GM21526 (cell line): ENCODE results near the gene BCKDHA.

Experiments
- ATAC-seq: cut with Tn5 transposase; IDR thresholded peaks from one replicate; pipeline ENCODE4 v1.9.1; 2021; ENCODE audit warnings: moderate library complexity; ENCODE audit not compliant: unreplicated experiment, low FRiP score

Gene BCKDHA

DNA sequence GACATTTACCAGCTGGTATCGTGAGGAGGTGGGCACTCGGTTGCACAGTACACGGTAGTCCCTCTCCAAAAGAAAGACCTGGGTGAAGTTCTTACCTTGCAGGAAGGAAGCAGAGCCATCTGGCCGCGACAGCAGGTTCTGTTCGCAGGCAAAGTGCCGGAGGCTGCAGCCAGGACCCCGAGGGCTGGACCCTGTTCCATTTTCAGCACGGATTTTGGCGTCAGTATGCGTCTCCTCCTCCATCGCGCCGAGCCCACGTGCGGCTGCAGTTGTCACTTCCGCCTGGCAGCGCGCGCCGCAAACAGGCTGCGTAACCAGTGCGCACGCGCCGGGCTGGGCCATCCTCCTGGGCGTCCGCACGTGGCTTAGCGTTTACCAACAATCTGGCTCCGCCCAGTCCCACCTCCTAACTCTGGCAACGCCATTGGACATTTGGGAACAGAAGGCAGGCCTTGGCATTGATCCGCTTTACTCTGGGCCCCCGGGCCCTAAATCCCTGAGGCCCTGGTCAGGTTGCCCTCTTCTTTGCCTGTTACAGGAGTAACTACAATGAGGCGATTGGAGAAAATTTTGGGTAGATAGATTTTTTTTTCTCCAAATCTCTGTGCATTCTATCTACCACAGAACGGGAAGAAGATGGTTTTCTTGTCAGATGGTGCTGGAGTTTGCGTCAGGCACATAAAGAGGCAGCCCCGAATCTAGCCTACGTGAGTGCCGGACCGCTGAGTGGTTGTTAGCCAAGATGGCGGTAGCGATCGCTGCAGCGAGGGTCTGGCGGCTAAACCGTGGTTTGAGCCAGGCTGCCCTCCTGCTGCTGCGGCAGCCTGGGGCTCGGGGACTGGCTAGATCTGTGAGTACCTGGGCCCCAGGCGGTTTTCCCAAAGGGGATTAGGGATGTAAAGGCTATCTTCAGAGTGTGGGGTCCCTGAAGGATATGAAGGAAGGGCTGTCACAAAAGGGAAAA, at the start of gene BCKDHA, which contains the start of gene EXOSC5:
BCKDHA (plus strand) TSS at position 733 of the 964 bp plus-strand sequence; CDS start at position 743, 10 bp downstream.
EXOSC5 (minus strand) TSS at position 274 of the 964 bp plus-strand sequence; CDS start at position 243, 31 bp downstream.
- ATAC-seq = peak; percentile 73

DNA sequence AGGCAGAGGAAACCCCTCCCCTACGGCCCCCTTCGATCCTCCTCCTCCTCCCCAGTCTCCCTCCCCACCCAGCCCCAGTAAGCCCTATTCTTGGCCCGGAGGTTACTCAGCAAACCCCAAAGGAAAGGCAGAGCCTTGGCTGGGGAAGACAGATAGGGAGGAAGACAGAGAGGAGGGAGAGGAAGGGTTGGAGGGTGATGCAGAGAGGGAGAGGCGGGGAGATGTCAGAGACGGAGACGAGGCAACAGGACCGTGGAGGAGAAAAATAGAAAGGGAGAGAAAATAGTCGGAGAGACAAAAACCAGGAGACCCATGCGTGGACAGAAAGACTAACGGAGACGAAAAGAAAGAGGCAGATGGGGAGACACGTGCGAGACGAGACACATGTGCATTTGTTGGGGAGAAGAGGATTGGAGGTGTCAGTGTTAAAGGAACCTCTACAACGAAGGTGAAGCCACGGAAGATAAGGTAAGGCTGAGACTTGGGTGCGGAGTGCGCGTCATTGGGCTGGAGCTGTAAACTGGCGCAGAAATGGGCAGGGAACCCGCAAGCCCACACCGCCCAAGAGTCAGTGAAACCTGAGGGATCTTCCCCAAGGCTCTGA, 46.8 kb upstream of the BCKDHA start:
- no peak for ATAC-seq

GRCh38 chr19:41351339-41352245, 46.0 kb upstream of the BCKDHA start:
- no peak for ATAC-seq

- no peak for ATAC-seq
Observed at GRCh38 chr19:41352279-41352608, 45.4 kb upstream of the BCKDHA start.

- ATAC-seq = no peak
Observed at GRCh38 chr19:41352609-41353465, 44.8 kb upstream of the BCKDHA start.

GRCh38 chr19:41353466-41354342, 43.9 kb upstream of the BCKDHA start, which contains the start of gene TGFB1:
Gene TGFB1 (minus strand): TSS chr19:41353922. CDS start chr19:41353044, 878 bp downstream.
- peak; percentile 32 for ATAC-seq

DNA sequence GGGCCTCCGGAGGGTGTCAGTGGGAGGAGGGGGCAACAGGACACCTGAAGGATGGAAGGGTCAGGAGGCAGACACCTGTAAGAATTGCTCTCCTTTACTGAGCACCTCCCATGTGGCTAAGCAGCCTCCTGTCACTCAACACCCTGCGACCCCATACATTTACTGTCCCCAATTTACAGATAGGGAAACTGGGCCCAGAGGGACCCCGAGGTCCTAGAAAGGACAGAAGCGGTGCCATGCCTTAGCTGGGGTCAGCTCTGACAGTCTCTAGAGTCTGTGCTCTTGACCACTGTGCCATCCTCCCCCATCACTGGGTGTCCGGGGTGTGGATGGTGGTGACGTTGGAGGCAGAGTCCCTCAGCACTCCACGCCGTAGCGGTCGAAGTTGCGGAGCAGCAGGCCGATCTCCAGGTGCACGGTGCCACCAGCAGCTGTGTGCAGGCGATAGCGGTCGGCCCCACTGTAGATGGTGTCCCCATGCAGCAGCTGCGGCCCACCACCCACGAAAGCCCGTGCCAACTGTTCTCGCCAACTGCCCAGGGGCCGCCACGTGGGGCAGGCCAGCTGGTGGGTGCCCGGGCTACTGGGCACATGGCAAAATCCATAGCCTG, 43.2 kb upstream of the BCKDHA start:
- peak; percentile 9 for ATAC-seq

- no peak for ATAC-seq
Observed at GRCh38 chr19:41355035-41355434, 42.6 kb upstream of the BCKDHA start.

GRCh38 chr19:41355802-41356201, 41.8 kb upstream of the BCKDHA start:
- ATAC-seq = no peak

DNA sequence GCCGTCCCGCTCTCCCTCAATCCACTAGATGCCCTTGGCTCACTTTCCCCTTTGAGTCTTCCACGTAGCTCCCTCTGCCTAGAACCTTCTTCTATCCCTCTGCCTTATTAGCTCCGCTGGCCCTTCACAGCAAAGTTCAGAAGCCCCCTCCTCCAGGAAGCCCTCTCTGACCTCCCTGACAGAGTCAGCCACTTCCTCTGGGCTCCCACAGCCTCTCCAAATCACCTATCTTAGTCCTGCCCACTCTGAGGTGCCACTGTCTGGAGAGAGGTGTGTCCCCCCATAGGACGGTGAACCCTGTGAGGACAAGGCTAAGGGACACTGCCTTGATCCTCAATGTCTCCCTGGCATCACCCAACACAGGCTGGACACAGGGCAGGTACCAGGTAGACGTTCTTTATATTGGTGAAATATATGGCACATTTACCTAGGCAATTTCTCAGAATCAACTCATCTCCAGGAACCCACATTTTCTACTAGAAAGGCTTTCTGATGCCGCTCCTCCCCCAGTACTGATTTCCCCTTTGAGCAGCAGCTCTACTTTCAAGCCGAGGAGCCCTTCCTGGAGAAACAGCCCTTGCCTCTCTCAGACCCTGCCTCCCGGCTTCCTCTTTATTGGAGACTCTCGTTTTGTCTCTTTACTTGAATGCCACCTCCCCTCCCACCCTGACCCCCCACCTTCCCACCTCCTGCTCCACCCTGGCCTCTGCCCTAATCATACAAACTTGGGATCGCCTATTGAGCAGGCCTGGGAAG, 40.5 kb upstream of the BCKDHA start:
- no peak for ATAC-seq

- no peak for ATAC-seq
Observed at GRCh38 chr19:41357746-41358145, 39.9 kb upstream of the BCKDHA start.

GRCh38 chr19:41359741-41360140, 37.9 kb upstream of the BCKDHA start:
- no peak for ATAC-seq

DNA sequence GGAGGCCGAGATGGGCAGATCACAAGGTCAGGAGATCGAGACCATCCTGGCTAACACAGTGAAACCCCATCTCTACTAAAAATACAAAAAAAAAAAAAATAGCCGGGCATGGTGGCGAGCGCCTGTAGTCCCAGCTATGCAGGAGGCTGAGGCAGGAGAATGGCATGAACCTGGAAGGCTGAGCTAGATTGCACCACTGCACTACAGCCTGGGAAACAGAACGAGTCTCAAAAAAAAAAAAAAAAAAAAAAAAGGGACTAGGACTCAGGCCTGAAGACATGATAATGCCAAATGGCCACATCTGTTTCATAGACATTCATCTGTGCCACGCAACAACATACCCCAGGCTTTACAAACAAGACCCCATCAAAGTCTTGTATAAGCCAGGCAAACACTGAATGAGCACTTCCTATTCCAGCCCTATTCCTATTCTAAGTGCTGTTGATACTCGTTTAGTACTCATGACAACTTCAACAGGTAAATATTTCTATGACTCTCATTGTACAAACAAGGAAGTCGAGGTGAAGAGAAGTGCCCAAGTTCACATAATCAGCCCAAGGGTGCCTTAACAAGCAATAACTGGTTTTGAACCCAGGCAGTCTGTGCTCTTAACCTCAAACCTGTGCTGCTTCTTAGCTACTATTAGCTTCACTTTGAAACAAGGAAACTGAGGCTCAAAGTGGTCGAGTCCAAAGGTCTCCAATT, 35.3 kb upstream of the BCKDHA start:
- ATAC-seq = no peak

- no peak for ATAC-seq
Observed at GRCh38 chr19:41363371-41363752, 34.3 kb upstream of the BCKDHA start.

GRCh38 chr19:41363753-41364523, 33.7 kb upstream of the BCKDHA start, which contains the start of gene B9D2:
Gene B9D2 (minus strand): TSS chr19:41364149. CDS start chr19:41363519, 630 bp downstream.
- peak; percentile 82 for ATAC-seq
